K562 (cell line): ENCODE results near the gene CACNA2D2. TPM values are rescaled to one million over a fixed set of nuclear protein-coding genes. Genes with fewer than 3 reads are reported as not detected.

Experiments
- ATAC-seq: fragments of 200-7000 bp; cut with Tn5 transposase; 3 replicates; pipeline ENCODE4 v1.9.1; 2020; ENCODE audit warnings: moderate library complexity
- BruUV-seq: library from RNA; stranded (reverse); fragments of 400-500 nt; replicated peaks from 2 replicates; lab custom pipeline; 2021; lab: Mats Ljungman, UMichigan
- CTCF ChIA-PET: fragments of 300-600 bp; formaldehyde crosslinking; extraction: SDS; loops from one replicate; lab custom pipeline; 2021; ENCODE audit warnings: low intra/inter-chr PET ratio; lab: Yijun Ruan, JAX
- POLR2A ChIA-PET: fragments of 300-600, 350-650 bp; sonication (Branson Sonifier 250); formaldehyde crosslinking; extraction: SDS; loops from one replicate; lab custom pipeline; 2021; ENCODE audit warnings: antibody characterized with exemption, inconsistent platforms; lab: Yijun Ruan, JAX
- DNase-seq, 4 experiments: peaks; one replicate each; pipeline versions ENCODE4 v3.0.0 to v3.0.0-alpha.2; 2011 to 2018; ENCODE audit warnings: low spot score in 3 of 4, mixed read lengths in 3 of 4; ENCODE audit errors: extremely low read depth in 1 of 4
- FAIRE-seq: peaks from 2 replicates; lab custom pipeline; 2011; peaks lifted over from hg19 to GRCh38; lab: Jason Lieb, UNC
- H2AFZ ChIP-seq: 2 replicates; pipeline ENCODE4 v1.6.0; 2011; ENCODE audit warnings: low read depth, low read length, control low read depth, inconsistent platforms
- H3K27ac ChIP-seq: fragments of 200-600 bp; 3 replicates; pipeline ENCODE4 v1.8.0; 2011; ENCODE audit warnings: low read depth, mild to moderate bottlenecking, control low read depth, inconsistent platforms, low read length, moderate library complexity, mixed read lengths; ENCODE audit errors: extremely low read depth
- H3K27me3 ChIP-seq, 2 experiments: fragments of 300-600 bp in 1 of 2; 2 replicates in 1 of 2; 3 replicates in 1 of 2; pipeline versions ENCODE4 v1.6.0 to v1.8.0; 2011; ENCODE audit warnings: inconsistent platforms in 2 of 2, low read length in 2 of 2, mild to moderate bottlenecking in 1 of 2, mixed read lengths in 1 of 2, moderate library complexity in 1 of 2; ENCODE audit not compliant: control insufficient read depth in 2 of 2, insufficient read depth in 2 of 2
- H3K36me3 ChIP-seq: fragments of 300-600 bp; 3 replicates; pipeline ENCODE4 v1.8.0; 2011; ENCODE audit warnings: mild to moderate bottlenecking, low read length, inconsistent platforms; ENCODE audit not compliant: control insufficient read depth, insufficient read depth
- H3K4me1 ChIP-seq, 2 experiments: fragments of 200-600 bp in 1 of 2; replicated peaks in 1 of 2; 2 replicates in 1 of 2; 3 replicates in 1 of 2; pipeline versions ENCODE4 v1.5.1 to v1.8.0; 2011; ENCODE audit warnings: inconsistent platforms in 2 of 2, low read length in 2 of 2, mild to moderate bottlenecking in 1 of 2, mixed read lengths in 1 of 2, moderate library complexity in 1 of 2; ENCODE audit not compliant: control insufficient read depth in 2 of 2, insufficient read depth in 2 of 2
- H3K4me2 ChIP-seq: 2 replicates; pipeline ENCODE4 v1.6.1; 2011; ENCODE audit warnings: low read length, control low read depth, inconsistent platforms, mixed read lengths; ENCODE audit not compliant: insufficient read depth
- H3K4me3 ChIP-seq: fragments of 200-600 bp; sonication (generic), shearing (Covaris generic); 2 replicates; pipeline ENCODE4 v1.5.1; 2016; ENCODE audit warnings: control low read depth, inconsistent platforms
- H3K79me2 ChIP-seq: fragments of 200-600 bp; 3 replicates; pipeline ENCODE4 v1.8.0; 2011; ENCODE audit warnings: low read length, inconsistent platforms; ENCODE audit not compliant: control insufficient read depth, insufficient read depth
- H3K9ac ChIP-seq, 2 experiments: 2 replicates each; pipeline versions ENCODE4 v1.6.0 to v1.6.1; 2011; ENCODE audit warnings: low read depth in 2 of 2, low read length in 2 of 2, control low read depth in 1 of 2, inconsistent platforms in 1 of 2, mild to moderate bottlenecking in 1 of 2, mixed read lengths in 1 of 2; ENCODE audit not compliant: insufficient read depth in 1 of 2
- H3K9me1 ChIP-seq: one replicate; pipeline ENCODE4 v1.6.0; 2011; ENCODE audit warnings: inconsistent platforms, mild to moderate bottlenecking, low read length, moderate library complexity; ENCODE audit not compliant: control insufficient read depth, insufficient read depth
- H3K9me3 ChIP-seq: replicated peaks from 2 replicates; pipeline ENCODE4 v1.5.1; 2011; ENCODE audit warnings: low read depth, low read length, inconsistent platforms; ENCODE audit not compliant: control insufficient read depth, insufficient read depth
- H4K20me1 ChIP-seq: replicated peaks from 2 replicates; pipeline ENCODE4 v1.6.1; 2011; ENCODE audit warnings: low read length, inconsistent platforms, mixed read lengths; ENCODE audit not compliant: control insufficient read depth, insufficient read depth
- HES1 ChIP-seq: fragments of 450-650 bp; IDR thresholded peaks from 2 replicates; pipeline ENCODE4 v1.6.1; 2016; ENCODE audit warnings: low read depth, mild to moderate bottlenecking, moderate library complexity
- HMBOX1 ChIP-seq: sonication (generic); IDR thresholded peaks from 2 replicates; pipeline ENCODE4 v1.6.1; 2016
- SREBF1 ChIP-seq: fragments of 150-350 bp; IDR thresholded peaks from 2 replicates; pipeline ENCODE4 v1.6.1; 2014; ENCODE audit warnings: antibody characterized with exemption, low read depth, low read length, borderline replicate concordance
- ZNF586 ChIP-seq: fragments of 450-650 bp; formaldehyde crosslinking; conservative IDR thresholded peaks from 2 replicates; pipeline ENCODE4 v1.4.0; 2020; ENCODE audit warnings: mild to moderate bottlenecking, moderate library complexity
- WGBS: fragments of 100-300 bp; shearing (Covaris generic); methylation state at CpG from one replicate; pipeline ENCODE4 v1.1.6; 2016; ENCODE audit warnings: low coverage, mixed read lengths; ENCODE audit not compliant: insufficient coverage; ENCODE audit errors: missing lambda C conversion rate; 5-methylcytosine and 5-hydroxymethylcytosine counted together
- in situ Hi-C: fragments of 300-500 bp; cut with MboI; formaldehyde crosslinking; loops from 4 replicates; pipeline ENCODE4 v1.15.0; 2018; ENCODE audit warnings: inconsistent platforms, mixed read lengths
- intact Hi-C: fragments of 100-400 bp; cut with micrococcal nuclease; formaldehyde crosslinking; loops from 2 replicates; pipeline ENCODE4 v1.14.2; 2022
- polyA plus RNA-seq, 8 experiments: library from polyadenylated mRNA; depleted of rRNA in 4 of 8; stranded (reverse) in 5 of 8; unstranded in 3 of 8; fragments of >200 nt; fragmentation: Nextera tagmentation in 2 of 8; fragmentation: Illumina TruSeq in 1 of 8; extraction: Ambion mirVana in 2 of 8; extraction: Trizol in 1 of 8; gene quantifications; 2 replicates each; pipeline versions ENCODE4 v1.2.1 to v1.2.3, GENCODE V29; 2011 to 2014; ENCODE audit warnings: inconsistent platforms in 1 of 8, missing spikeins in 1 of 8
- total RNA-seq, 7 experiments: library from RNA; depleted of rRNA in 6 of 7; stranded (reverse); fragments of >200 nt in 6 of 7; fragmentation: Illumina TruSeq in 2 of 7; extraction: Trizol in 2 of 7; gene quantifications; 2 replicates each; pipeline versions ENCODE4 v1.2.1 to v1.2.3, GENCODE V29; 2011 to 2021; ENCODE audit warnings: low replicate concordance in 1 of 7

CACNA2D2 gene
- total and polyA plus RNA-seq, 9 of the 15 experiments (the other 6 are each of a cell fraction or from before 2014, with no cell fraction given) = 0.11 to 0.58 (median 0.36) TPM; not detected in 2

DNA sequence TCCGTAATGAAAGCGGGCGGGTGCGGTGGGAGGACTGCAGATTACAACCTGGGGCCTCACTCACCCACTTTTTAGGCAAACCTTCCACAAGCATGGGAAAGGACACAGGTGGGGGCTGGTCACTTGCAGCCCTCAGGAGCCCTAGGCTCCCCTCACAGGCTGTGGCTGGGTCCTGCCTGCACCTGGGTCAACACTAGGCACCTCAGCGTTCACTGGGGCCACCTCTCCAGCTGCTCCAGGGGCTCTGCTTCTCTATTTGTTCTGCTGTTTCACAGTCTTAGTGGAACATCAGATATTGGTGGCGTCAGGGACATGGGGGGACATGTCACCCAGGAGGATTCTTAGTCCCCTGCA is 114.0 kb downstream of the CACNA2D2 start:
- H3K9me3 ChIP-seq = no peaks in the 10 kb centered on the region
- ChIA-PET POLR2A (no interaction called here), CTCF (interaction anchor here (1.6 kb wide), 1 partner anchor 13 kb away, joined by 4 read pairs; no protein-coding TSS in a partner anchor)
- ATAC-seq (no peak), FAIRE-seq (no peak), DNase-seq (no peak)
- no peak overlapping the region for H3K9ac ChIP-seq
- H2AFZ ChIP-seq = no peak overlapping the region
- intact Hi-C loops (no loop called here), in situ Hi-C loops (no loop called here)
- no peaks in the 10 kb centered on the region for H3K36me3 ChIP-seq
- 27% methylated on average over 6 of the region's 6 CpGs for WGBS
- H4K20me1 ChIP-seq = no peaks in the 10 kb centered on the region
- peaks cover 0 to 29% of the 10 kb centered on the region in 2 experiments; a peak in 4 of 5 replicates for H3K27me3 ChIP-seq
- no peak overlapping the region for H3K4me2 ChIP-seq
- no peaks in the 10 kb centered on the region for H3K9me1 ChIP-seq
- no peak overlapping the region for H3K27ac ChIP-seq
- H3K4me3 ChIP-seq = no peak overlapping the region
- BruUV-seq = no TSS peak
- no peaks in the 10 kb centered on the region for H3K79me2 ChIP-seq
- peaks cover 4 to 40% of the 10 kb centered on the region in 2 experiments; a peak in 2 of 5 replicates for H3K4me1 ChIP-seq
- TF ChIP-seq HES1 (no peak), SREBF1 (no peak), ZNF586 (no peak), HMBOX1 (no peak)
